Urinary bladder (tissue), 4 donors: ENCODE data around the gene ELANE. TPM values are rescaled to one million over a fixed set of nuclear protein-coding genes. Genes with fewer than 3 reads are reported as not detected.
"Not testable (repeated sequence)": the region's sequence is repeated elsewhere in the genome, so short reads cannot be mapped to it uniquely, and the experiment has no call there.

Source experiments
- DNase-seq: peaks from one replicate; pipeline ENCODE4 v3.0.0-alpha.2; 2015; ENCODE audit errors: extremely low spot score
- H3K27ac ChIP-seq: one replicate; pipeline ENCODE4 v1.5.1; 2013; ENCODE audit warnings: low read depth, mild to moderate bottlenecking, moderate library complexity
- H3K36me3 ChIP-seq: one replicate; pipeline ENCODE4 v1.6.1; 2013; ENCODE audit warnings: mild to moderate bottlenecking, moderate library complexity; ENCODE audit not compliant: insufficient read depth
- H3K4me1 ChIP-seq: one replicate; pipeline ENCODE4 v1.6.1; 2013; ENCODE audit warnings: mild to moderate bottlenecking, moderate library complexity; ENCODE audit not compliant: insufficient read depth
- H3K4me3 ChIP-seq: one replicate; pipeline ENCODE4 v1.5.1; 2013; ENCODE audit warnings: low read depth, low read length
- WGBS: extraction: QIAGEN DNeasy Blood & Tissue Kit; methylation state at CpG from one replicate; pipeline ENCODE4 v1.1.7; 2013; 5-methylcytosine and 5-hydroxymethylcytosine counted together
- polyA plus RNA-seq: library from polyadenylated mRNA; stranded (reverse); fragments of 200-250 nt; gene quantifications from one replicate; pipeline ENCODE4 v1.2.3, GENCODE V29; 2013
- total RNA-seq: library from RNA; depleted of rRNA; stranded (reverse); fragments of >200 nt; gene quantifications from one replicate; pipeline ENCODE4 v1.2.3, GENCODE V29; 2014
- donor health status: healthy with polysubstance abuse.
- donor health status: healthy.

Gene ELANE
- total and polyA plus RNA-seq, 2 donors, result 5.7 TPM; not detected in 1

DNA sequence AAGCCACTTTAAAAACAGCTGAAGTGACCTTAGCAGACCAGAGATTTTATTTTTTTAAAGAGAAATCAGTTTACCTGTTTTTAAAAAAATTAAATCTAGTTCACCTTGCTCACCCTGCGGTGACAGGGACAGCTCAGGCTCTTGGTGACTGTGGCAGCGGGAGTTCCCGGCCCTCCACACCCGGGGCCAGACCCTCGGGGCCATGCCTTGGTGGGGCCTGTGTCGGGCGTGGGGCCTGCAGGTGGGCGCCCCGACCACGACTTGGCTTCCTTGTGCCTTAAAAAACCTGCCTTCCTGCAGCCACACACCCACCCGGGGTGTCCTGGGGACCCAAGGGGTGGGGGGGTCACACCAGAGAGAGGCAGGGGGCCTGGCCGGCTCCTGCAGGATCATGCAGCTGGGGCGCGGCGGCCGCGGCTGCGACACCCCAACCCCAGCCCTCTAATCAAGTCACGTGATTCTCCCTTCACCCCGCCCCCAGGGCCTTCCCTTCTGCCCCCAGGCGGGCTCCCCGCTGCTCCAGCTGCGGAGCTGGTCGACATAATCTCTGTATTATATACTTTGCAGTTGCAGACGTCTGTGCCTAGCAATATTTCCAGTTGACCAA is 41.1 kb upstream of the ELANE start:
- peaks cover 8% of the 10 kb centered on the region for H3K36me3 ChIP-seq
- no peak for DNase-seq

DNA sequence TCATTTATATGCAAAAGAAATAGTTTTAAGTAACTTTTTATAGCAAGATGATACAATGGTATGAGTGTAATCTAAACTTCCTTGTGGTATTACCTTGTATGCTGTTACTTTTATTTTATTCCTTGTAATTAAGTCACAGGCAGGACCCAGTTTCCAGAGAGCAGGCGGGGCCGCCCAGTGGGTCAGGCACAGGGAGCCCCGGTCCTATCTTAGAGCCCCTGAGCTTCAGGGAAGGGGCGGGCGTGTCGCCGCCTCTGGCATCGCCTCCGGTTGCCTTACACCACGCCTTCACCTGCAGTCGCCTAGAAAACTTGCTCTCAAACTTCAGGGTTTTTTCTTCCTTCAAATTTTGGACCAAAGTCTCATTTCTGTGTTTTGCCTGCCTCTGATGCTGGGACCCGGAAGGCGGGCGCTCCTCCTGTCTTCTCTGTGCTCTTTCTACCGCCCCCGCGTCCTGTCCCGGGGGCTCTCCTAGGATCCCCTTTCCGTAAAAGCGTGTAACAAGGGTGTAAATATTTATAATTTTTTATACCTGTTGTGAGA is 40.5 kb upstream of the ELANE start:
- Histone ChIP-seq H3K27ac (no peak overlapping the region), H3K36me3 (peaks cover 8% of the 10 kb centered on the region), H3K4me1 (no peaks in the 10 kb centered on the region), H3K4me3 (no peak overlapping the region)
- DNase-seq, result no peak
- 91% methylated on average over 20 of the region's 20 CpGs for WGBS

More for the DNA sequence above, 41.1 kb upstream of the ELANE start:
- H3K4me3 ChIP-seq, result no peak overlapping the region
- no peak overlapping the region for H3K27ac ChIP-seq
- WGBS, result 79% methylated on average over 25 of the region's 25 CpGs
- no peaks in the 10 kb centered on the region for H3K4me1 ChIP-seq

DNA sequence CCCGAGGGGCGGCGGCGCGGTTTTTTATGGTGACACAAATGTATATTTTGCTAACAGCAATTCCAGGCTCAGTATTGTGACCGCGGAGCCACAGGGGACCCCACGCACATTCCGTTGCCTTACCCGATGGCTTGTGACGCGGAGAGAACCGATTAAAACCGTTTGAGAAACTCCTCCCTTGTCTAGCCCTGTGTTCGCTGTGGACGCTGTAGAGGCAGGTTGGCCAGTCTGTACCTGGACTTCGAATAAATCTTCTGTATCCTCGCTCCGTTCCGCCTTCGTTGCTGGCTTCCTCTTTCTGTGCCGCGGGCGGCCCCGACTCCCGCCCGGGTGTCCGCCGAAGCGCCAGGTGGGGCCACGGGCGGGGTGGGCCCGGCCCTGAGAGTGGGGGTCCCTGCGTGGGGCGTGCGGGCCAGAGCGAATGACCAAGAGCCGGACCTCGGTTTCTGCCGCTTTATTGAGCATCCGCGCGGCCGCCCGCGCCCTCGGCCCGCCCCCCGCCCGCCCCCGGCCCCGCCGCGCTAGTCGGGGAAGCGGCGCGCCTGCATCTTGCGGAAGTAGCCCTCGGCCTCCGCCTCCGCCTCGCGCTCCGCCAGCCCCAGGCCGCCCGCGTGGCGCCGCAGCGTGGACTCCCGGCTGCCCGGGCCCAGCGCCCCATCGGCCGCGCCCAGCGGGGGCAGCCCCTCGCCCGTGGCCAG is 39.9 kb upstream of the ELANE start:
- no peak overlapping the region for H3K4me3 ChIP-seq
- H3K36me3 ChIP-seq, result peaks cover 8% of the 10 kb centered on the region
- H3K27ac ChIP-seq, result no peak overlapping the region
- 85% methylated on average over 80 of the region's 80 CpGs for WGBS
- no peak for DNase-seq
- no peaks in the 10 kb centered on the region for H3K4me1 ChIP-seq

DNA sequence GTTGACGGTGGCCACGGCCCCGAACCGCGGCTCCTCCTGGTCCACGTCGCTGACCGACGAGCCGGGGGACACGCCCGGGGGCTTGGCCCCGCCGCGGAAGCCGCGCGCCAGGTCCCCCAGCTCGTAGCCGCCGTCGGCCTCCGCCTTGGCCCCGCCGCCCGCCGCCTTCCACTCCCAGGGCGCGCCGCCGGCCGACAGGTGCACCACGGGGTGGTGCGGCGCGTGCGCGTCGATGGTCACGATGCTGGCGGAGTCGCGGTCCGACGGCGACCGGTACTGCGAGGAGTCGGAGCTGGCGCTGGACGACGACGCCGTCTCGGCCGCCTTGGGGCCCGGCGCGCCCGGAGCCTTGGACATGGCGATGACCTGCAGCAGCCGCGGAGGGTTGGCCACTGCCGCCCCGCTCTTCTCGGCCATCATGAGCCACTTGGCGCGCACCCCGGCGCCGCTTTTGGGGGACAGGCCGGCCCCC is 39.3 kb upstream of the ELANE start:
- H3K4me1 ChIP-seq, result no peaks in the 10 kb centered on the region
- no peak overlapping the region for H3K27ac ChIP-seq
- H3K36me3 ChIP-seq, result peaks cover 6% of the 10 kb centered on the region
- 89% methylated on average over 72 of the region's 72 CpGs for WGBS
- no peak overlapping the region for H3K4me3 ChIP-seq
- no peak for DNase-seq

DNA sequence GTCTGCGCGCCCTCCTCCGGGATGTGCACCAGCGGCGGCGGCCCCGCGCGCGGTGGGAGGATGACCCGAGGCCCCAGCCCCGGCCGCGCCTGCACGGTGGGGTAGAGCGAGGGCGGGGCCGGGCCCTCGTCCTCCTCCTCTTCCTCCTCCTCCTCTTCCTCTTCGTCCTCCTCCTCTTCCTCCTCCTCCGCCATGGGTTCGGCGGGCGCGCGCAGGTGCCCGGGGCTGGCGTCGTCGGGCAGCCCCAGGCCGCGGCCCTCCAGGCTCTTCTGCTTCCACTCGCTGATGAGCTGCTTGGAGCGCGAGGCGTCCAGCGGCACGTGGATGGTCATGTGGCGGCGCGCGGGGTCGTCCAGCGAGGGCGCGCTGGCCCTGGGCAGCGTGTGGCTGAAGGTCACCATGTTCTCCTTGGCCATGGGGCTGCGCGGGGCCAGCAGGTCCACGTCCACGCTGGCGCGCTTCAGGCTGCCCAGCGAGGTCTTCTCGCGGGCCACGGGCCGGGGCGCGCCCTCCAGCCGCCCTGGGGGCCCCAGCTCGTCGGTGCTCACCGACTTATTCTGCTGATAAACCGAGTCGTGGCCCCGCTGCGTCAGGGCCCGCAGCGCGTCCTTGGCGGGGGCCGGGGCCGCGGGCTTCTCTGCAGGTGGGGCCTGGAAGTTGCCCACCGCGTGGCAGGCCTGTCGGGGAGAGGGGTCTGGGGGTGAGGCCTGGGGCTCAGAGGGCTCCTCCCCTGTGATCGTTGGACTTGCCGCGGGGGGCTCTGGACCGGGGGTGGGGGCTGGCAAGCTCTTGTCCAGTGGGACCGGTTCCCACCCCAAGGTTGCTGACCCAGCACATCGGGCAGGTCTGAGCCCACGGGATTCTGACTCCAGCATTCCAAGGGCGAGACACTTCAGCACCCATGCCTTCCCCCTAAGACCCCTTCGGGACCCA is 38.6 kb upstream of the ELANE start:
- no peak overlapping the region for H3K4me3 ChIP-seq
- no peak for DNase-seq
- H3K4me1 ChIP-seq, result no peaks in the 10 kb centered on the region
- peaks cover 4% of the 10 kb centered on the region for H3K36me3 ChIP-seq
- H3K27ac ChIP-seq, result no peak overlapping the region
- 92% methylated on average over 87 of the region's 87 CpGs for WGBS

DNA sequence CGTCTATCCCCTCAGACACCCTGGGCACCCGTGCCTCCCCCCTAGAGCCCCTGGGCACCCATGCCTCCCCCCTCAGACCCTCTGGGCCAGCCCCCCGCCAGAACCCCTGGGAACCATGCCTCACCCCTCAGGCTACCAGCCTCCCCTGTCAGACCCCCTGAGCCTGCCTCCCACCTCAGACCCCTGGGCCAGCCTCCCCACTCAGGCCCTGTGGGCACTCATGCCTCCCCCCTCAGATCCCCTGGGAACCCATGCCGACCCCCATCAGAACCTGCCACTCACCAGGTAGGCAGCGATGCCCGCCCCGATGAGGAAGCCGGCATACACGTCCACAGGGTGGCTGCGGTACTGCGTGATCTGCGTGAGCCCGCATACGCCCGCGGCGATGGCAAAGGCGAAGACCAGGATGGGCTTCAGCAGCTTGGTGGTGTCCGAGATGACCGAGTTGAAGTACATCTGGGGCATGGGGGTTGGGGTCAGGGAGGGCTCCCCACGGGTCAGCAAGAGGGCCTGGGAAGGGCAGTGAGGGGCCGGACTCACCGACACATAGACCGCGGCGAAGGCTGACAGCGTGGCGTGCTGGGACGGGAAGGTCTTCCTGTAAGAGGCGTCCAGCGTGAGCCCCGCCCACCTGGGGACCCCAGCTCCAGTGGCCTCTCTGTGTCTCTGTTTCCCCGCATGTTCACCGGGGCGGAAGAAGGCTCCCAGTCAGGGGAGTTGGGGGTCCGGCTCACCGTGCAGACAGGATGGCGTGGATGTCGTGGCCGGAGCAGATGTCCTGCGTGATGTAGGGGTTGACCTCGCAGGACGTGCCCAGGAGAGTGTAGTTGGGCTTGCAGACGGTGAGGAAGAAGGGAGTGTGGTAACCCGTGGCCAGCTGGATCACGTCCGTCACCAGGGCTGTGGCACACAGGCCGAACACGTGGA is 37.7 kb upstream of the ELANE start:
- Histone ChIP-seq H3K4me1 (no peaks in the 10 kb centered on the region), H3K36me3 (peaks cover 4% of the 10 kb centered on the region), H3K4me3 (no peak overlapping the region), H3K27ac (no peak overlapping the region)
- no peak for DNase-seq
- 86% methylated on average over 49 of the region's 49 CpGs for WGBS

DNA sequence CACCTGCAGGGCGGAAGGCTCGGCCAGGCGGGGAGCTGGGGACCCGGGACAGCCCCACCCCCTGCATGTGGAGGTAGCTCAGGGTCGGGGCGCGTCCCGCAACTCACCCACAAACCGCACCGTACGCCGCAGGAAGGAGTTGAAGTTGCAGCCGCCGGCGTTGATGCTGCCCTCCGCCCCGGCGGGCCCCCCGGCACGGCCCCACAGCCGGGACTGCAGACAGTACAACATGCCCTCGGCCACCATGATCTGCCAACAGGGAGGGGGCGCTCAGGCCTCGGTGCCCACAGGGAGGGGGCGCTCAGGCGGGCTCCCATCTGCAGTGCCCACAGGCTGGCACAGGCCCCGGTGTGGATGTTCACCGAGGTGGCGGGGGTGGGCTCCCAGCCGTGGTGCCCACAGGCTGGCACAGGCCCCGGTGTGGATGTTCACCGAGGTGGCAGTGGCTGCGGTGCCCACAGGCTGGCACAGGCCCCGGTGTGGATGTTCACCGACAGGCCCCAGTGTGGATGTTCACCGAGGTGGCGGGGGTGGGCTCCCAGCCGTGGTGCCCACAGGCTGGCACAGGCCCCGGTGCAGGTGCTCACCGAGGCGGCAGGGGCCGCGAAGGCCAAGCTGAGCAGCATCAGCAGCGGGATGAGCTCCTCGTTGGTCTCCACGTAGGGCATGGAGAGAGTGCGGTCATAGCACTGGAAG is 36.9 kb upstream of the ELANE start:
- 92% methylated on average over 47 of the region's 47 CpGs for WGBS
- H3K4me3 ChIP-seq, result no peak overlapping the region
- no peak overlapping the region for H3K27ac ChIP-seq
- DNase-seq, result no peak
- H3K36me3 ChIP-seq, result peaks cover 1% of the 10 kb centered on the region
- H3K4me1 ChIP-seq, result no peaks in the 10 kb centered on the region

DNA sequence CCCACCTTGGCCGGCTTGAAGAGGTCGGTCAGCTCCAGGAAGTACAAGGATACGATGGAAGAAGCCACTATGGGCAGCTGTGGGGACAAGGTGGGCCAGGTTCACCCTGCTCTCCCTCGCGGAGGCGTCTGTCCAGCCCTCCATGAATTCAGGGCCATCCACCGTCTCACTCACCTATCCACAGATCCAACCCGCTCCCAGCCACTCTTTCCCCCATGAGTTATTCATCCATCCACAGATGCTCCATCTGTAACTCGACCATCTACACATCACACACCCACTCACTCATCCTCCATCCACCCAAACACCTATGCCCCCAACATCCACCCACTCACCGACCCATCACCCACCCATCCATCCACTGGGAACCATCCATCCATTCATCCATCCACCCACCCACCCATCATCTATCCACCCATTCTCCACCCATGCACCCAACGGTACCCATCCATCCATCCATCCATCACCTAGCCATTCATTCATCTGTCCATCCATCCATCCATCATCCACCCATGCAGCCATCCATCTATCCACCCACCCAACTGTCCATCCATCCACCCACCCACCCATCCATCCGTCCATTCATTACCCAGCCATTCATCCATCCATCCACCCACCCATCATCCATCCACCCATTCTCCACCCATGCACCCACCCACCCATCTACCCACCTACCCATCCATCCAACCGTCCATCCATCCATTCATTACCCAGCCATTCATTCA is 36.2 kb upstream of the ELANE start:
- Histone ChIP-seq H3K4me1 (no peaks in the 10 kb centered on the region), H3K4me3 (no peak overlapping the region), H3K36me3 (no peaks in the 10 kb centered on the region), H3K27ac (no peak overlapping the region)
- WGBS, result 91% methylated on average over 13 of the region's 13 CpGs
- DNase-seq, result no peak

DNA sequence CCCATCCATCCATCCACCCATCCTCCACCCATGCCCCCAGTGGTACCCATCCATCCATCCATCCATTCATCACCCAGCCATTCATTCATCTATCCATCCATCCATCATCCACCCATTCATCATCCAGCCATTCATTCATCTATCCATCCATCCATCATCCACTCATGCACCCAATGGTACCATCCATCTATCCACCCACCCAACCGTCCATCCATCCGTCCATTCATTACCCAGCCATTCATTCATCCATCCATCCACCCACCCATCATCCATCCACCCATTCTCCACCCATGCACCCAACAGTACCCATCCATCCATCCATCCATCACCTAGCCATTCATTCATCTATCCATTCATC is 35.6 kb upstream of the ELANE start:
- Histone ChIP-seq H3K4me3 (no peak overlapping the region), H3K4me1 (no peaks in the 10 kb centered on the region), H3K27ac (no peak overlapping the region), H3K36me3 (no peaks in the 10 kb centered on the region)
- WGBS, result 91% methylated on average over 2 of the region's 2 CpGs
- DNase-seq, result no peak

DNA sequence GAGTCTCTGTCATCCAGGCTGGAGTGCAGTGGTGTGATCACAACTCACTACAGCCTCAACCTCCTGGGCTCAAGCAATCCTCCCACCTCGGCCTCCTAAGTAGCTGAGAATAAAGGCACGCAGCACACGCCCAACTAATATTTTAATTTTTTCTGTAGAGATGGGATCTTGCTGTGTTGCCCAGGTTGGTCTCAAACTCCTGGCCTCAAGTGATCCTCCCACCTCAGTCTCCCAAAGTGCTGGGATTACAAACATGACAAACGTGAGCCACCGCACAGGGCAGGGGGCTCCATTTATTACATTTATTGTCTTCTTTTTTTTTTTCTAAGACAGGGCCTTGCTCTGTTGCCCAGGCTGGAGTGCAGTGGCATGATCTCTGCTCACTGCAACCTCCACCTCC is 31.9 kb upstream of the ELANE start:
- DNase-seq, H3K27ac ChIP-seq, H3K36me3 ChIP-seq, H3K4me1 ChIP-seq, H3K4me3 ChIP-seq: not testable (repeated sequence)
- 88% methylated on average over 5 of the region's 5 CpGs for WGBS

DNA sequence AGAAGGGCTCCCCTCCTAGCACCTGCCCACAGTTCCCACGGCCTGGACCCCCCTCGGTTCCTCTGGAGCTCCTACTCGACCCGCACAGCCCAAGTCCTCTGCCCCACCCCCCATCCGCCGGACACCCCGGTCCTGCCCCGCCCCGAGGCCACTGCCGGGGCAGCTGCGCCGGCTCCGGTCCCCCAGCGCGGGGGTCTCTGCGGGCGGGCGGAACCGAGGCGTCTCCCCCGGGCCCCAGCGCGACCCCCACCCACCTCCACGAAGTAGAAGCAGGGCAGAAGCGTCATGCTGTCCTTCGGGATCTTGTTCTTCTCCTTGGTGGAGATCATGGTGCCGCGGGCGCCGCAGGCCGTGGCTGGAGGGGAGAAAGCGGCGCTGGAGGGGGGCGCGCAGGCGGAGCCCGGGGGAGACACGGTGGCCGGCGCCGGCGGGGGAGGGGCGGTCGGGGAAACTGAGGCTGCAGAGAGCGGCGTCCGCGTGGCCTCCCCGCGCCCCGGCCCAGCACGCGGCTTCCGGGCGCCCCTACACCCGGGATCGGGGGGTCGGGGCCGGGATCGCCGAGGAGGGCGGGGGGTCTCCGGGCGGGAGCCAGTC is 30.8 kb upstream of the ELANE start:
- WGBS, result 1% methylated on average over 64 of the region's 64 CpGs
- no peak for DNase-seq
- peak overlapping the region; percentile 36 for H3K4me3 ChIP-seq
- no peak overlapping the region for H3K27ac ChIP-seq
- no peaks in the 10 kb centered on the region for H3K36me3 ChIP-seq
- no peaks in the 10 kb centered on the region for H3K4me1 ChIP-seq
